GM23338 (cell line): ENCODE data around the gene AGXT2. TPM values are rescaled to one million over a fixed set of nuclear protein-coding genes. Genes with fewer than 3 reads are reported as not detected.

Experiments used
- ATAC-seq: fragments of 200-7000 bp; cut with Tn5 transposase; 3 replicates; pipeline ENCODE4 v1.9.1; 2020
- DNase-seq: peaks from one replicate; pipeline ENCODE4 v3.0.0-alpha.2; 2015; ENCODE audit warnings: low spot score
- H2AFZ ChIP-seq: fragments of 200-600 bp; sonication (generic); 2 replicates; pipeline ENCODE4 v1.8.0; 2016; ENCODE audit warnings: antibody characterized with exemption, mild to moderate bottlenecking, moderate library complexity
- H3F3A ChIP-seq: fragments of 200-600 bp; sonication (generic); replicated peaks from 2 replicates; pipeline ENCODE4 v1.8.0; 2017; ENCODE audit warnings: antibody characterized with exemption, mixed run types, low read depth
- H3K27ac ChIP-seq: fragments of 200-600 bp; sonication (generic); 2 replicates; pipeline ENCODE4 v1.6.1; 2016; ENCODE audit warnings: low read depth
- H3K27me3 ChIP-seq: fragments of 200-600 bp; sonication (generic); 2 replicates; pipeline ENCODE4 v1.8.0; 2016; ENCODE audit warnings: mild to moderate bottlenecking, mixed run types, moderate library complexity; ENCODE audit not compliant: insufficient read depth
- H3K36me3 ChIP-seq: fragments of 200-600 bp; sonication (generic); 2 replicates; pipeline ENCODE4 v1.8.0; 2016; ENCODE audit warnings: mild to moderate bottlenecking; ENCODE audit not compliant: insufficient read depth
- H3K4me1 ChIP-seq: fragments of 200-600 bp; sonication (generic); 2 replicates; pipeline ENCODE4 v1.8.0; 2016; ENCODE audit warnings: mild to moderate bottlenecking, moderate library complexity; ENCODE audit not compliant: insufficient read depth
- H3K4me2 ChIP-seq: fragments of 200-600 bp; sonication (generic); 2 replicates; pipeline ENCODE4 v1.7.1; 2017; ENCODE audit warnings: mixed run types
- H3K4me3 ChIP-seq: fragments of 200-600 bp; sonication (generic); 2 replicates; pipeline ENCODE4 v1.6.1; 2016; ENCODE audit warnings: mixed run types
- H3K79me2 ChIP-seq: fragments of 200-600 bp; sonication (generic); replicated peaks from 2 replicates; pipeline ENCODE4 v1.8.0; 2017; ENCODE audit warnings: mild to moderate bottlenecking; ENCODE audit not compliant: insufficient read depth
- H3K9me2 ChIP-seq: fragments of 200-600 bp; sonication (generic); 2 replicates; pipeline ENCODE4 v1.8.0; 2017; ENCODE audit not compliant: insufficient read depth
- H4K20me1 ChIP-seq: fragments of 200-600 bp; sonication (generic); replicated peaks from 2 replicates; pipeline ENCODE4 v1.8.0; 2017; ENCODE audit warnings: mild to moderate bottlenecking; ENCODE audit not compliant: insufficient read depth
- H3K27ac Mint-ChIP-seq: 2 replicates; pipeline ENCODE4 v1.8.0; 2020; ENCODE audit warnings: inconsistent platforms, mild to moderate bottlenecking, moderate library complexity, mixed read lengths
- H3K27me3 Mint-ChIP-seq: 3 replicates; pipeline ENCODE4 v1.8.0; 2022; ENCODE audit warnings: low read depth, mild to moderate bottlenecking, moderate library complexity, mixed read lengths, inconsistent platforms; ENCODE audit not compliant: insufficient read depth, poor library complexity
- H3K36me3 Mint-ChIP-seq: 3 replicates; pipeline ENCODE4 v1.8.0; 2021; ENCODE audit warnings: low read depth, mild to moderate bottlenecking, inconsistent platforms, moderate library complexity, mixed read lengths
- H3K4me1 Mint-ChIP-seq: 3 replicates; pipeline ENCODE4 v1.8.0; 2020; ENCODE audit warnings: mild to moderate bottlenecking, inconsistent platforms, mixed read lengths
- H3K4me3 Mint-ChIP-seq: 3 replicates; pipeline ENCODE4 v1.8.0; 2021; ENCODE audit warnings: moderate library complexity, mild to moderate bottlenecking, inconsistent platforms, mixed read lengths
- H3K9me3 Mint-ChIP-seq: 3 replicates; pipeline ENCODE4 v1.8.0; 2020; ENCODE audit warnings: moderate library complexity, mild to moderate bottlenecking, inconsistent platforms, mixed read lengths
- CREB1 ChIP-seq: fragments of 250-450 bp; sonication (Bioruptor Pico); IDR thresholded peaks from 2 replicates; pipeline ENCODE4 v1.5.0; 2020; ENCODE audit warnings: low read depth, mild to moderate bottlenecking, moderate library complexity
- CTCF ChIP-seq, 2 experiments: fragments of 200-600 bp in 1 of 2; sonication (generic) in 1 of 2; conservative IDR thresholded peaks; 2 replicates each; pipeline versions ENCODE4 v1.5.1 to v1.6.1; 2016 to 2017; ENCODE audit warnings: antibody characterized with exemption in 2 of 2, low read depth in 2 of 2, mild to moderate bottlenecking in 2 of 2, moderate library complexity in 1 of 2
- ETS1 ChIP-seq: IDR thresholded peaks from 2 replicates; pipeline ENCODE4 v1.6.1; 2016; ENCODE audit warnings: antibody characterized with exemption
- EZH2 ChIP-seq: fragments of 200-600 bp; sonication (generic); IDR thresholded peaks from one replicate; pipeline ENCODE4 v1.8.0; 2017; ENCODE audit warnings: antibody characterized with exemption, mild to moderate bottlenecking, low read depth; ENCODE audit not compliant: unreplicated experiment
- EZH2phosphoT487 ChIP-seq: fragments of 200-600 bp; sonication (generic); IDR thresholded peaks from one replicate; pipeline ENCODE4 v1.8.1; 2018; ENCODE audit warnings: antibody characterized with exemption; ENCODE audit not compliant: unreplicated experiment
- JUNB ChIP-seq: IDR thresholded peaks from one replicate; pipeline ENCODE4 v1.6.1; 2016; ENCODE audit warnings: antibody characterized with exemption; ENCODE audit not compliant: unreplicated experiment
- NANOG ChIP-seq: IDR thresholded peaks from 2 replicates; pipeline ENCODE4 v1.6.1; 2016; ENCODE audit warnings: antibody characterized with exemption, borderline replicate concordance
- POLR2AphosphoS5 ChIP-seq: IDR thresholded peaks from 2 replicates; pipeline ENCODE4 v1.6.1; 2016; ENCODE audit warnings: antibody characterized with exemption, low read depth
- REST ChIP-seq: IDR thresholded peaks from one replicate; pipeline ENCODE4 v1.6.1; 2018; ENCODE audit warnings: antibody characterized with exemption; ENCODE audit not compliant: unreplicated experiment
- STAT1 ChIP-seq: IDR thresholded peaks from one replicate; pipeline ENCODE4 v1.6.1; 2016; ENCODE audit warnings: antibody characterized with exemption; ENCODE audit not compliant: unreplicated experiment
- ZNF114 ChIP-seq: fragments of 250-450 bp; sonication (Bioruptor Pico); IDR thresholded peaks from 2 replicates; pipeline ENCODE4 v1.5.0; 2020; ENCODE audit warnings: mild to moderate bottlenecking, moderate library complexity
- ZNF331 ChIP-seq: fragments of 250-450 bp; sonication (Bioruptor Pico); IDR thresholded peaks from 2 replicates; pipeline ENCODE4 v1.5.0; 2020; ENCODE audit warnings: low read depth, mild to moderate bottlenecking, moderate library complexity
- ZNF462 ChIP-seq: fragments of 250-450 bp; sonication (Bioruptor Pico); IDR thresholded peaks from 2 replicates; pipeline ENCODE4 v1.5.0; 2020; ENCODE audit warnings: mild to moderate bottlenecking, moderate library complexity
- polyA plus RNA-seq: library from polyadenylated mRNA; unstranded; fragments of >200 nt; fragmentation: Nextera tagmentation; extraction: Ambion mirVana; gene quantifications from 2 replicates; pipeline ENCODE4 v1.2.1, GENCODE V29; 2016
- total RNA-seq: library from RNA; depleted of rRNA; stranded (reverse); fragments of >200 nt; shearing (Covaris generic); gene quantifications from 2 replicates; pipeline ENCODE4 v1.2.3, GENCODE V29; 2014

AGXT2 gene
- total and polyA plus RNA-seq, 2 experiments from 2014 or later: not detected

GRCh38 chr5:35045280-35045679, 2.5 kb downstream of the AGXT2 start:
- Mint-ChIP-seq H3K4me1 (peaks cover 25% of the 10 kb centered on the region), H3K27me3 (peaks cover 5% of the 10 kb centered on the region), H3K36me3 (no peaks in the 10 kb centered on the region), H3K4me3 (no peak overlapping the region), H3K27ac (no peak overlapping the region), H3K9me3 (no peaks in the 10 kb centered on the region)
- no peak for ATAC-seq
- TF ChIP-seq ETS1 (no peak), EZH2 (no peak), REST (no peak), NANOG (no peak), STAT1 (no peak), ZNF331 (CRISPR knock-in tag) (no peak), CREB1 (CRISPR knock-in tag) (no peak), ZNF114 (no peak), JUNB (no peak), CTCF (conservative IDR thresholded peaks at IDR 0.05; ENCODE audit: low read depth in 2 of 2) (no peak), EZH2phosphoT487 (no peak), POLR2AphosphoS5 (no peak), ZNF462 (CRISPR knock-in tag) (no peak)
- no peaks in the 10 kb centered on the region for H3K79me2 ChIP-seq
- DNase-seq: no peak
- peaks cover 9% of the 10 kb centered on the region for H3K4me1 ChIP-seq
- H3K4me2 ChIP-seq: no peak overlapping the region
- H3F3A ChIP-seq: no peaks in the 10 kb centered on the region
- no peaks in the 10 kb centered on the region for H4K20me1 ChIP-seq
- no peaks in the 10 kb centered on the region for H3K27me3 ChIP-seq
- H2AFZ ChIP-seq: no peak overlapping the region
- no peaks in the 10 kb centered on the region for H3K36me3 ChIP-seq
- no peak overlapping the region for H3K4me3 ChIP-seq
- H3K9me2 ChIP-seq: no peaks in the 10 kb centered on the region
- H3K27ac ChIP-seq: no peak overlapping the region
